ENCODE results near the gene DIAPH3.

DNA sequence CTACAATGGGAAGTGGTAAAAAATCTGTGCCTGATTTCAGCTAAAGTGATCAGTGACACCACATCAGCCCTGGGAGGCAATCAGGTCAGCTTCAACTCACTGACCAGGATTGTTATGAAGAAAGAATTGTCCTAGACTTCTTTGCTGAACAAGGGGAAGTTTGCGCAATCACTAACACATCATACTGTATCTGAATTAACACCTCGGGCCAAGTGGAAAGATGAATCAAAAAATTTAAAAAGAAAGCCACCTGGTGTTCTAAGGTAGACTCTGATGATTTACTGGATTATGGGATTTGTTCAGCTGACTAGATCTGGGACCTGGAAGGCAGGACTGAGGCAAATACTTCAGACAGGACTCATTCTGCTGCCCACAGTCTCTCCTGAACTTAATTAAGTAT is 161.8 kb downstream of the DIAPH3 start:
- TF ChIP-seq, protein P1, sequence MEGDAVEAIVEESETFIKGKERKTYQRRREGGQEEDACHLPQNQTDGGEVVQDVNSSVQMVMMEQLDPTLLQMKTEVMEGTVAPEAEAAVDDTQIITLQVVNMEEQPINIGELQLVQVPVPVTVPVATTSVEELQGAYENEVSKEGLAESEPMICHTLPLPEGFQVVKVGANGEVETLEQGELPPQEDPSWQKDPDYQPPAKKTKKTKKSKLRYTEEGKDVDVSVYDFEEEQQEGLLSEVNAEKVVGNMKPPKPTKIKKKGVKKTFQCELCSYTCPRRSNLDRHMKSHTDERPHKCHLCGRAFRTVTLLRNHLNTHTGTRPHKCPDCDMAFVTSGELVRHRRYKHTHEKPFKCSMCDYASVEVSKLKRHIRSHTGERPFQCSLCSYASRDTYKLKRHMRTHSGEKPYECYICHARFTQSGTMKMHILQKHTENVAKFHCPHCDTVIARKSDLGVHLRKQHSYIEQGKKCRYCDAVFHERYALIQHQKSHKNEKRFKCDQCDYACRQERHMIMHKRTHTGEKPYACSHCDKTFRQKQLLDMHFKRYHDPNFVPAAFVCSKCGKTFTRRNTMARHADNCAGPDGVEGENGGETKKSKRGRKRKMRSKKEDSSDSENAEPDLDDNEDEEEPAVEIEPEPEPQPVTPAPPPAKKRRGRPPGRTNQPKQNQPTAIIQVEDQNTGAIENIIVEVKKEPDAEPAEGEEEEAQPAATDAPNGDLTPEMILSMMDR (IDR thresholded peaks at IDR 0.05), result no peak
- no peak for TF ChIP-seq POLR2AphosphoS5 (IDR thresholded peaks at IDR 0.05)
- no peak for TF ChIP-seq POLR2A (IDR thresholded peaks at IDR 0.05)

Measured in sigmoid colon (tissue), 4 donors.